ENCODE measurements around the gene ZFAND5. TPM values are rescaled to one million over a fixed set of nuclear protein-coding genes. Genes with fewer than 3 reads are reported as not detected.

Gene ZFAND5
- total RNA-seq, 1 donor from 2014 or later, result 125 TPM

GRCh38 chr9:72363236-72363635, 1.8 kb downstream of the ZFAND5 start:
- intact Hi-C loops (cut with micrococcal nuclease), result loop anchor here (2.0 to 10.0 kb wide), 7 partner anchors 62 to 1798 kb away; partner anchors contain the start of gene ANXA1

GRCh38 chr9:72362680-72363139, 2.3 kb downstream of the ZFAND5 start:
- intact Hi-C loops (cut with micrococcal nuclease), result loop anchor here (2.0 to 10.0 kb wide), 7 partner anchors 62 to 1798 kb away; partner anchors contain the start of gene ANXA1

GRCh38 chr9:72362118-72362531, 2.9 kb downstream of the ZFAND5 start:
- intact Hi-C loops (cut with micrococcal nuclease), result loop anchor here (2.0 to 10.0 kb wide), 7 partner anchors 61 to 1797 kb away; partner anchors contain the start of gene ANXA1

GRCh38 chr9:72361217-72361616, 3.8 kb downstream of the ZFAND5 start:
- intact Hi-C loops (cut with micrococcal nuclease), result loop anchor here (5.0 to 10.0 kb wide), 5 partner anchors 181 to 1796 kb away; partner anchors contain the start of gene ANXA1

GRCh38 chr9:72360324-72360723, 4.7 kb downstream of the ZFAND5 start:
- intact Hi-C loops (cut with micrococcal nuclease), result loop anchor here (5.0 to 10.0 kb wide), 5 partner anchors 182 to 1796 kb away; partner anchors contain the start of gene ANXA1

- intact Hi-C loops (cut with micrococcal nuclease), result no loop called here
These were observed 8.9 kb downstream of the ZFAND5 start for GRCh38 chr9:72356041-72356582.

- intact Hi-C loops (cut with micrococcal nuclease), result no loop called here
These were observed 9.9 kb downstream of the ZFAND5 start for GRCh38 chr9:72355153-72355552.

GRCh38 chr9:72354704-72355103, 10.3 kb downstream of the ZFAND5 start:
- intact Hi-C loops (cut with micrococcal nuclease), result no loop called here

GRCh38 chr9:72353455-72354116, 11.4 kb downstream of the ZFAND5 start:
- intact Hi-C loops (cut with micrococcal nuclease), result no loop called here

- intact Hi-C loops (cut with micrococcal nuclease), result no loop called here
These were observed 12.1 kb downstream of the ZFAND5 start for GRCh38 chr9:72352911-72353388.

GRCh38 chr9:72351538-72352453, 13.2 kb downstream of the ZFAND5 start:
- intact Hi-C loops (cut with micrococcal nuclease), result no loop called here

- intact Hi-C loops (cut with micrococcal nuclease), result no loop called here
These were observed 15.1 kb downstream of the ZFAND5 start for GRCh38 chr9:72349911-72350310.

- intact Hi-C loops (cut with micrococcal nuclease), result no loop called here
These were observed 15.8 kb downstream of the ZFAND5 start for GRCh38 chr9:72349240-72349639.

GRCh38 chr9:72346333-72346732, 18.7 kb downstream of the ZFAND5 start:
- intact Hi-C loops (cut with micrococcal nuclease), result no loop called here

GRCh38 chr9:72338631-72339030, 26.4 kb downstream of the ZFAND5 start:
- intact Hi-C loops (cut with micrococcal nuclease), result no loop called here

- intact Hi-C loops (cut with micrococcal nuclease), result no loop called here
These were observed 27.7 kb downstream of the ZFAND5 start for GRCh38 chr9:72337286-72337685.

GRCh38 chr9:72334658-72335337, 30.2 kb downstream of the ZFAND5 start:
- intact Hi-C loops (cut with micrococcal nuclease), result no loop called here

- intact Hi-C loops (cut with micrococcal nuclease), result no loop called here
These were observed 31.3 kb downstream of the ZFAND5 start for GRCh38 chr9:72333709-72334108.

- intact Hi-C loops (cut with micrococcal nuclease), result no loop called here
These were observed 31.8 kb downstream of the ZFAND5 start for GRCh38 chr9:72333197-72333596.

- intact Hi-C loops (cut with micrococcal nuclease), result no loop called here
These were observed 32.7 kb downstream of the ZFAND5 start for GRCh38 chr9:72332351-72332750.

GRCh38 chr9:72327631-72328030, 37.4 kb downstream of the ZFAND5 start:
- intact Hi-C loops (cut with micrococcal nuclease), result no loop called here

Measured in T-helper 1 cell treated with Interleukin-12 subunit alpha and Interleukin-12 subunit beta and Interleukin-4 antibody, amounts not matched to agents 30 ng/mL and 1 ng/mL, for 36 hours (primary cell).